ENCODE results near the gene SPDYE2B. TPM values are rescaled to one million over a fixed set of nuclear protein-coding genes. Genes with fewer than 3 reads are reported as not detected.
"Not testable (repeated sequence)": the region's sequence is repeated elsewhere in the genome, so short reads cannot be mapped to it uniquely, and the experiment has no call there.

Gene SPDYE2B
- total and polyA plus RNA-seq, 2 experiments from 2014 or later, result not detected

DNA sequence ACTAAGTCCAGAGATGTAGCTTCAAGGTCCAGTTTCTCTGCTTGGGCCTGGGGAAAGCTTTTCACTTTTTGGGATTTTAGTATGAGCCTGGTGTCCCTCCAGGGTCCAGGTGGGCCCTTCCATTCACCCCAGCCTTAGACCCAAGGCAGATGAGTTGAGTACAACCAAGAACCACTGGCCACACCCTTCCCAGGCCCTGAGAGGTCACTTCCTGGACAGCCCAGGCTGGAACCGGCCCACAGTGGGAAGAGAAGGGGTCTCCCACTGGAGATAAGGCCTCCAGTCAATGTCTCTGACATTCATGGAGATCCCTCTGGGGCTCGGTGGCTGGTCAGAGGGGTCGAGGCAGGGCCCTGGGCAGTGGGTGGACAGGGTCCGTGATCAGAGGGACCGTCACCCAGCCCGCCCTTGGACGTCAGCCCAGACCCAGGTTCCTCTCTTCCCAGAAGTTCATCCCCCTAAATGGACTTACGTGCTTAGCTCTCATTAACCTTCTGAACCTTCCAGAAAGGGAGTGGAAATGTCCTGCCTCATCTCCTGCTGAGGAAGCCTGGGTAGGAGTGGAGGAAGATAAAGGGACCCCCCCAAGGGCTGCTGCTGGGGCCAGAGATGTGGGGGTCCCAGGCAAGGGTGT lies 22.7 kb upstream of the SPDYE2B start:
- H3F3A ChIP-seq (ENCODE audit: insufficient read depth); H3K4me3 ChIP-seq; H3K79me2 ChIP-seq (ENCODE audit: insufficient read depth); H4K20me1 ChIP-seq (ENCODE audit: insufficient read depth); H3K27me3 ChIP-seq (replicated peaks; ENCODE audit: insufficient read depth); H3K4me2 ChIP-seq (ENCODE audit: unreplicated experiment); H3K36me3 ChIP-seq (ENCODE audit: low read depth); H3K4me1 ChIP-seq (ENCODE audit: insufficient read depth); H2AFZ ChIP-seq; H3K27ac ChIP-seq; DNase-seq; H3K9me3 ChIP-seq (ENCODE audit: low read depth); H3K9ac ChIP-seq; H3K9me2 ChIP-seq (ENCODE audit: insufficient read depth); in situ Hi-C loops (cut with MboI): not testable (repeated sequence)
- no CpG with 5 or more reads among the region's 8 CpGs for WGBS, 2 experiments (ENCODE audit: low coverage in 1 of 2, low lambda C conversion rate in 2 of 2, missing lambda C conversion rate in 2 of 2)

GRCh38 chr7:102630622-102631021 lies 19.5 kb upstream of the SPDYE2B start:
- in situ Hi-C loops (cut with MboI); H4K20me1 ChIP-seq (ENCODE audit: insufficient read depth); H3F3A ChIP-seq (ENCODE audit: insufficient read depth); H3K36me3 ChIP-seq (ENCODE audit: low read depth); H3K4me3 ChIP-seq; H3K9me2 ChIP-seq (ENCODE audit: insufficient read depth); H3K4me1 ChIP-seq (ENCODE audit: insufficient read depth); H3K9me3 ChIP-seq (ENCODE audit: low read depth); H3K27me3 ChIP-seq (replicated peaks; ENCODE audit: insufficient read depth); DNase-seq; H2AFZ ChIP-seq; H3K9ac ChIP-seq; H3K79me2 ChIP-seq (ENCODE audit: insufficient read depth); H3K4me2 ChIP-seq (ENCODE audit: unreplicated experiment); H3K27ac ChIP-seq: not testable (repeated sequence)
- 72 to 80% methylated on average over 7 to 8 of the region's 9 CpGs for WGBS, 2 experiments (ENCODE audit: low coverage in 1 of 2, low lambda C conversion rate in 2 of 2, missing lambda C conversion rate in 2 of 2)

DNA sequence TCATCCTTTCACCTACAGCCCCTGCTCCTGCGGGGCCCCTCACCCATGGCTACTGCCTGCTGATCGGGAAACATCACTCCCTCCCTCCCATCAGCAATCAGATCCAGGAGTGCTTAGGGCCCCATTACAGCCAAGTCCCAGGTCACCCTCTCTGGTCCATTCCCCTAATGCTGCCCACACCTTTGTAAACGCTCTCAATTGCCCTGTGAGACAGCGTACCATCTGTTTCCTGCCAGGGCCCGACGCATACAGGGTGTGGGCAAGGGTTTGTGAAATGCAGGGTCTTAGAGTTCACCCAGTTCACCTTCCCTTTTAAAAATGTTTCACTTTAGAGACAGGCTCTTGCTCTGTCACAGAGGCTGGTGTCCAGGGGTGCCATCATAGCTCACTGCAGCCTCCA lies 15.8 kb upstream of the SPDYE2B start:
- H3K4me3 ChIP-seq; H3F3A ChIP-seq (ENCODE audit: insufficient read depth); DNase-seq; H3K9me3 ChIP-seq (ENCODE audit: low read depth); H3K27ac ChIP-seq; H2AFZ ChIP-seq; H3K27me3 ChIP-seq (replicated peaks; ENCODE audit: insufficient read depth); H3K4me2 ChIP-seq (ENCODE audit: unreplicated experiment); H3K9me2 ChIP-seq (ENCODE audit: insufficient read depth); H4K20me1 ChIP-seq (ENCODE audit: insufficient read depth); H3K4me1 ChIP-seq (ENCODE audit: insufficient read depth); H3K9ac ChIP-seq; H3K79me2 ChIP-seq (ENCODE audit: insufficient read depth); H3K36me3 ChIP-seq (ENCODE audit: low read depth); in situ Hi-C loops (cut with MboI): not testable (repeated sequence)
- WGBS, 2 experiments (ENCODE audit: low coverage in 1 of 2, low lambda C conversion rate in 2 of 2, missing lambda C conversion rate in 2 of 2), result 89 to 100% methylated on average over 2 to 5 of the region's 6 CpGs

DNA sequence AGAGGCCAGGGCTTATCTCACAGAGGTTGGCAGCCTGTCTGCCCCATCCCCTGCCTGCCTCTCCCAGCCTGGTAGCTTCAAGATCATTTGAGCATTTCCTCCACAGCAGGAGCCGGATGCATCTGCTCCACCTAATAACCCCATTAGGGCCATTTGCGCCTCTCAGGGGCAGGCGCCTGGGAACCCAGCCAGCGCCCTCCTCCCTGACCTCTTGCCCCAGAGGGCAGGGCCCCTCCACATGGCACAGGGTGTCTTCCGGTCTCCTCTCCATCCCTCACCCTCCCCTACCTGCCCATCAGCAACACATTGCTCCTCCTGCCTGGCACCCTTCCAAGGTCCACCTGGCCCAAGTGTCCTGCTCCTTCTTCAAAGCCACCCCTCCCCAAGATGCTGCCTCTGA lies 14.8 kb upstream of the SPDYE2B start:
- H2AFZ ChIP-seq; H3K79me2 ChIP-seq (ENCODE audit: insufficient read depth); H4K20me1 ChIP-seq (ENCODE audit: insufficient read depth); H3K9ac ChIP-seq; H3K36me3 ChIP-seq (ENCODE audit: low read depth); H3F3A ChIP-seq (ENCODE audit: insufficient read depth); H3K27me3 ChIP-seq (replicated peaks; ENCODE audit: insufficient read depth); H3K4me3 ChIP-seq; H3K9me3 ChIP-seq (ENCODE audit: low read depth); H3K4me2 ChIP-seq (ENCODE audit: unreplicated experiment); H3K9me2 ChIP-seq (ENCODE audit: insufficient read depth); DNase-seq; H3K4me1 ChIP-seq (ENCODE audit: insufficient read depth); in situ Hi-C loops (cut with MboI); H3K27ac ChIP-seq: not testable (repeated sequence)
- no CpG with 5 or more reads among the region's 5 CpGs for WGBS, 2 experiments (ENCODE audit: low coverage in 1 of 2, low lambda C conversion rate in 2 of 2, missing lambda C conversion rate in 2 of 2)

DNA sequence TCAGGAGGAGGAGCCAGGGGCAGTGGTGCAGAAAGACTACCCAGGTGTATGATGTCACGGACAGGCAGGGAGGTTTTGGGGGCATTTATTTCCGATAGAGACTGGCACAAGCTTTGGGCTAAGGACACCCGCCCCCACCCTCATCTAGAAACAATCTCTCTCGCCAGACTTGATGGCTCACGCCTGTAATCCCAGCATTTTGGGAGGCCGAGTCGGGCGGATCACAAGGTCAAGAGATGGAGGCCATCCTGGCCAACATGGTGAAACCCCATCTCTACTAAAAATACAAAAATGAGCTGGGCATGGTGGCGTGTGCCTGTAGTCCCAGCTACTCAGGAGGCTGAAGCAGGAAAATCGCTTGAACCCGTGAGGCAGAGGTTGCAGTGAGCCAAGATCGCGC lies 13.2 kb upstream of the SPDYE2B start:
- H4K20me1 ChIP-seq (ENCODE audit: insufficient read depth); H3K4me2 ChIP-seq (ENCODE audit: unreplicated experiment); H3K79me2 ChIP-seq (ENCODE audit: insufficient read depth); H3K9ac ChIP-seq; H3K4me1 ChIP-seq (ENCODE audit: insufficient read depth); H2AFZ ChIP-seq; H3F3A ChIP-seq (ENCODE audit: insufficient read depth); H3K9me2 ChIP-seq (ENCODE audit: insufficient read depth); H3K27me3 ChIP-seq (replicated peaks; ENCODE audit: insufficient read depth); H3K36me3 ChIP-seq (ENCODE audit: low read depth); DNase-seq; H3K9me3 ChIP-seq (ENCODE audit: low read depth); H3K4me3 ChIP-seq; in situ Hi-C loops (cut with MboI); H3K27ac ChIP-seq: not testable (repeated sequence)
- WGBS, 2 experiments (ENCODE audit: low coverage in 1 of 2, low lambda C conversion rate in 2 of 2, missing lambda C conversion rate in 2 of 2), result 84 to 89% methylated on average over 8 to 9 of the region's 13 CpGs

DNA sequence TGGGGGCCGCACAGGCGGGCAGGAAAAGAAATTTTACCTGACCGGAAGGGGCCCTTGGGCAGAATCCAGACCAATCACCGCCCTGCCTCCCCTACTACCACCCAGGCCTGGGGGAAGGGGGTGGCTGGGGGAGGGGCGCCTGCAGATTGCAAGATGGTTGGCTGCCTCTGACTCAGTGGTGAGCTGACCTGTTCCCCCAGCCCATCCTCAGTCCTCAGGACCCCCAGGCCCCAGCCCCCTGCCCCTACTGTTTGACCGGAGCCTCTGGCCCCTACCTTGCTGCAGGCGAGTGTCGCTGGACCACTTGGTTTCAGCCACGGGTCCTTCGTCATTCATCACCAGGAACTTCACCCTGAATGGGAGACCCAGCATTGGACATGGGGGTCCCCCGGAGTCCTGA lies 11.3 kb upstream of the SPDYE2B start:
- not testable (repeated sequence) for H3K9me2 ChIP-seq (ENCODE audit: insufficient read depth); H3K36me3 ChIP-seq (ENCODE audit: low read depth)

GRCh38 chr7:102642691-102643090 lies 7.4 kb upstream of the SPDYE2B start, which contains the start of gene UPK3BL1:
Gene UPK3BL1 (minus strand): TSS chr7:102642791. CDS start chr7:102642741, 50 bp downstream.
- H3F3A ChIP-seq (ENCODE audit: insufficient read depth); H3K27ac ChIP-seq; H3K4me1 ChIP-seq (ENCODE audit: insufficient read depth); DNase-seq; H4K20me1 ChIP-seq (ENCODE audit: insufficient read depth); H3K9me2 ChIP-seq (ENCODE audit: insufficient read depth); H3K79me2 ChIP-seq (ENCODE audit: insufficient read depth); H3K4me3 ChIP-seq; H3K9ac ChIP-seq; H2AFZ ChIP-seq; H3K9me3 ChIP-seq (ENCODE audit: low read depth); H3K27me3 ChIP-seq (replicated peaks; ENCODE audit: insufficient read depth); H3K4me2 ChIP-seq (ENCODE audit: unreplicated experiment); H3K36me3 ChIP-seq (ENCODE audit: low read depth); in situ Hi-C loops (cut with MboI): not testable (repeated sequence)
- no CpG with 5 or more reads among the region's 9 CpGs for WGBS, 2 experiments (ENCODE audit: low coverage in 1 of 2, low lambda C conversion rate in 2 of 2, missing lambda C conversion rate in 2 of 2)

More for the DNA sequence above, 11.3 kb upstream of the SPDYE2B start:
- H3K4me2 ChIP-seq (ENCODE audit: unreplicated experiment); H4K20me1 ChIP-seq (ENCODE audit: insufficient read depth); H2AFZ ChIP-seq; H3K4me3 ChIP-seq; H3F3A ChIP-seq (ENCODE audit: insufficient read depth); H3K27ac ChIP-seq; H3K27me3 ChIP-seq (replicated peaks; ENCODE audit: insufficient read depth); H3K4me1 ChIP-seq (ENCODE audit: insufficient read depth); DNase-seq; H3K9me3 ChIP-seq (ENCODE audit: low read depth); H3K9ac ChIP-seq; H3K79me2 ChIP-seq (ENCODE audit: insufficient read depth); in situ Hi-C loops (cut with MboI): not testable (repeated sequence)
- 91 to 96% methylated on average over 4 to 5 of the region's 11 CpGs for WGBS, 2 experiments (ENCODE audit: low coverage in 1 of 2, low lambda C conversion rate in 2 of 2, missing lambda C conversion rate in 2 of 2)

GRCh38 chr7:102643404-102643803 lies 6.7 kb upstream of the SPDYE2B start:
- H3K27me3 ChIP-seq (replicated peaks; ENCODE audit: insufficient read depth); H3F3A ChIP-seq (ENCODE audit: insufficient read depth); H3K27ac ChIP-seq; H3K4me2 ChIP-seq (ENCODE audit: unreplicated experiment); H3K79me2 ChIP-seq (ENCODE audit: insufficient read depth); H3K9ac ChIP-seq; H3K36me3 ChIP-seq (ENCODE audit: low read depth); H3K9me3 ChIP-seq (ENCODE audit: low read depth); DNase-seq; H3K4me3 ChIP-seq; H4K20me1 ChIP-seq (ENCODE audit: insufficient read depth); in situ Hi-C loops (cut with MboI); H3K4me1 ChIP-seq (ENCODE audit: insufficient read depth); H2AFZ ChIP-seq; H3K9me2 ChIP-seq (ENCODE audit: insufficient read depth): not testable (repeated sequence)
- WGBS, 2 experiments (ENCODE audit: low coverage in 1 of 2, low lambda C conversion rate in 2 of 2, missing lambda C conversion rate in 2 of 2), result no CpG with 5 or more reads among the region's 1 CpG

Measured in GM23248 (cell line).